Uterus (tissue), 4 donors: ENCODE data around the gene GCK. TPM values are rescaled to one million over a fixed set of nuclear protein-coding genes. Genes with fewer than 3 reads are reported as not detected.

Experiments used
- DNase-seq, 2 donors: peaks; one replicate each; pipeline ENCODE4 v3.0.0-alpha.2; 2019 to 2020
- H3K27ac ChIP-seq, 2 donors: fragments of 200-600 bp; sonication (generic); 1 replicate in 1 of 2; 2 replicates in 1 of 2; pipeline ENCODE4 v1.5.1; 2016 to 2018
- H3K27me3 ChIP-seq, 2 donors: fragments of 200-600 bp; sonication (generic); one replicate each; pipeline ENCODE4 v1.5.1; 2018 to 2019; ENCODE audit warnings: control low read depth in 1 of 2
- H3K36me3 ChIP-seq, 2 donors: fragments of 200-600 bp; sonication (generic); one replicate each; pipeline ENCODE4 v1.5.1; 2019; ENCODE audit warnings: control low read depth in 1 of 2
- H3K4me1 ChIP-seq, 2 donors: fragments of 200-600 bp; sonication (generic); one replicate each; pipeline ENCODE4 v1.5.1; 2018 to 2019; ENCODE audit warnings: control low read depth in 1 of 2
- H3K4me3 ChIP-seq, 2 donors: fragments of 200-600 bp; sonication (generic); 1 replicate in 1 of 2; 2 replicates in 1 of 2; pipeline ENCODE4 v1.5.1; 2018 to 2019; ENCODE audit warnings: mild to moderate bottlenecking in 1 of 2
- H3K9me3 ChIP-seq, 2 donors: fragments of 200-600 bp; sonication (generic); one replicate each; pipeline ENCODE4 v1.5.1; 2019; ENCODE audit warnings: control low read depth in 1 of 2
- POLR2A ChIP-seq, 2 donors: fragments of 450-650 bp; IDR thresholded peaks; one replicate each; pipeline ENCODE4 v1.6.1; 2016; ENCODE audit warnings: antibody characterized with exemption in 2 of 2, mild to moderate bottlenecking in 1 of 2, moderate library complexity in 1 of 2
- intact Hi-C: fragments of 100-400 bp; cut with DNase I; formaldehyde crosslinking; loops from one replicate; pipeline ENCODE4 v1.15.1; 2023; ENCODE audit warnings: low total_unique reads
- total RNA-seq, 4 donors: library from RNA; depleted of rRNA in 3 of 4; stranded (reverse); fragments of >200 nt in 3 of 4; gene quantifications; one replicate each; pipeline versions ENCODE4 v1.1.0 to v1.2.4, GENCODE V29; 2014 to 2023
- TF ChIP-seq, protein P1 (sequence below), 4 experiments: fragments of 200-600 bp in 2 of 4; fragments of 450-650 bp in 2 of 4; sonication (generic) in 2 of 4; IDR thresholded peaks; one replicate each; pipeline ENCODE4 v1.5.1; 2016 to 2019; ENCODE audit warnings: antibody characterized with exemption in 4 of 4, mild to moderate bottlenecking in 2 of 4, moderate library complexity in 1 of 4
- donor health status: DM: yes; HTN: yes; CAD: no.

GCK gene
- total RNA-seq, 4 donors from 2014 or later = 0.29 to 2.6 (median 1.8) TPM; not detected in 1

DNA sequence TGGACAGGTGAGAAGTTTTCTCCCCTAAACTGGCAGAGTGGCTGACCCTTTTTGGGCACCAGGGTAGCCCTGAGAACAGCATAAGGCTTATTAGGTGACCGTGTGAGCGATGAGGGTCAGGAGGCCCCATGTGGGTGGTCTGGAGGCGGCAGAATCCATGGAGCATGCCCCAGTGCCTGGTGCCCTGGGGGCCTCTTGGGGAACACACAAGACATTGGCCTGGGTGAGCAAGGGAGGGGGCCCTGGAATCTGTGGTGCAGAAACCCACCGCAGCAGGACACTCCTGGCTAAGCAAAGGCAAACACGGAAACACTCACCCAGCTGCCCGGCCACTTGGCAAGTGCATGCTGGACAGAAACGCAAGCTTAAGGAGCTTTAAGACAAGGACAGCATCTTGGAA, 41.0 kb upstream of the GCK start:
- Histone ChIP-seq H3K9me3 (no peaks in the 10 kb centered on the region), H3K36me3 (no peaks in the 10 kb centered on the region), H3K27ac (no peak overlapping the region), H3K4me1 (no peaks in the 10 kb centered on the region), H3K4me3 (no peak overlapping the region), H3K27me3 (peaks cover 0 to 4% of the 10 kb centered on the region in 2 donors)
- DNase-seq = no peak
- intact Hi-C loops = no loop called here
- TF ChIP-seq, protein P1, sequence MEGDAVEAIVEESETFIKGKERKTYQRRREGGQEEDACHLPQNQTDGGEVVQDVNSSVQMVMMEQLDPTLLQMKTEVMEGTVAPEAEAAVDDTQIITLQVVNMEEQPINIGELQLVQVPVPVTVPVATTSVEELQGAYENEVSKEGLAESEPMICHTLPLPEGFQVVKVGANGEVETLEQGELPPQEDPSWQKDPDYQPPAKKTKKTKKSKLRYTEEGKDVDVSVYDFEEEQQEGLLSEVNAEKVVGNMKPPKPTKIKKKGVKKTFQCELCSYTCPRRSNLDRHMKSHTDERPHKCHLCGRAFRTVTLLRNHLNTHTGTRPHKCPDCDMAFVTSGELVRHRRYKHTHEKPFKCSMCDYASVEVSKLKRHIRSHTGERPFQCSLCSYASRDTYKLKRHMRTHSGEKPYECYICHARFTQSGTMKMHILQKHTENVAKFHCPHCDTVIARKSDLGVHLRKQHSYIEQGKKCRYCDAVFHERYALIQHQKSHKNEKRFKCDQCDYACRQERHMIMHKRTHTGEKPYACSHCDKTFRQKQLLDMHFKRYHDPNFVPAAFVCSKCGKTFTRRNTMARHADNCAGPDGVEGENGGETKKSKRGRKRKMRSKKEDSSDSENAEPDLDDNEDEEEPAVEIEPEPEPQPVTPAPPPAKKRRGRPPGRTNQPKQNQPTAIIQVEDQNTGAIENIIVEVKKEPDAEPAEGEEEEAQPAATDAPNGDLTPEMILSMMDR (IDR thresholded peaks at IDR 0.05) = no peak
- TF ChIP-seq POLR2A (IDR thresholded peaks at IDR 0.05) = no peak

DNA sequence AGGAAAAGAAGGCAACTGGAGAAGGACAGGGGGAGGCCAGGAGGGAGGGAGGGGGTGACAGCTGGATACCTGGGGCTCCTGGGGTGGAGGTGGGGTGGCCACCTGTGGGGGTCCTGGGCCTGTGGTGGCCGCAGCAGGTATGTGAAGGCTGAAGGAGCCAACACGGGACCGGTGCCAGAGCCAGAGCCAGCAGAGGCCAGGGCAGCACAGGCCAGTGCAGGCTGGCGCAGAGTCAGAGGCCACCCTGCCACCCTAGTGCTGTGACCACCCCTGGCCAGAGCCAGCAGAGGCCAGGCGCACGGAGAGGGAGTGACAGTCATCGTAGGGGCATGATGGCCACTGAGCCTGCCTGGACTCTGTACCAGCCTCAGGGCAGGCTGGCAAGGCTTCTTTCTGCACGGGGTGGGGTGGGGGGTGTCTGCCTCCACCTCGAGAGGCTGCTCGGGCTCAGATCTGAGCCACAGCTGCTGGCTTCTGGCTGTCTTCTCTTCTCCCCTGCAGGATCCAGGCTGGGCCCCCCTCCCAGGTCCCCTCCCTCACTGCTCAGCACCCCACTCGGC, 40.4 kb upstream of the GCK start:
- no peaks in the 10 kb centered on the region for H3K4me1 ChIP-seq
- H3K9me3 ChIP-seq = no peaks in the 10 kb centered on the region
- intact Hi-C loops = no loop called here
- DNase-seq = no peak
- no peak overlapping the region for H3K27ac ChIP-seq
- TF ChIP-seq, protein P1 (IDR thresholded peaks at IDR 0.05) = no peak
- TF ChIP-seq POLR2A (IDR thresholded peaks at IDR 0.05) = no peak
- H3K4me3 ChIP-seq = no peak overlapping the region
- peaks cover 0 to 4% of the 10 kb centered on the region in 2 donors for H3K27me3 ChIP-seq
- H3K36me3 ChIP-seq = no peaks in the 10 kb centered on the region

DNA sequence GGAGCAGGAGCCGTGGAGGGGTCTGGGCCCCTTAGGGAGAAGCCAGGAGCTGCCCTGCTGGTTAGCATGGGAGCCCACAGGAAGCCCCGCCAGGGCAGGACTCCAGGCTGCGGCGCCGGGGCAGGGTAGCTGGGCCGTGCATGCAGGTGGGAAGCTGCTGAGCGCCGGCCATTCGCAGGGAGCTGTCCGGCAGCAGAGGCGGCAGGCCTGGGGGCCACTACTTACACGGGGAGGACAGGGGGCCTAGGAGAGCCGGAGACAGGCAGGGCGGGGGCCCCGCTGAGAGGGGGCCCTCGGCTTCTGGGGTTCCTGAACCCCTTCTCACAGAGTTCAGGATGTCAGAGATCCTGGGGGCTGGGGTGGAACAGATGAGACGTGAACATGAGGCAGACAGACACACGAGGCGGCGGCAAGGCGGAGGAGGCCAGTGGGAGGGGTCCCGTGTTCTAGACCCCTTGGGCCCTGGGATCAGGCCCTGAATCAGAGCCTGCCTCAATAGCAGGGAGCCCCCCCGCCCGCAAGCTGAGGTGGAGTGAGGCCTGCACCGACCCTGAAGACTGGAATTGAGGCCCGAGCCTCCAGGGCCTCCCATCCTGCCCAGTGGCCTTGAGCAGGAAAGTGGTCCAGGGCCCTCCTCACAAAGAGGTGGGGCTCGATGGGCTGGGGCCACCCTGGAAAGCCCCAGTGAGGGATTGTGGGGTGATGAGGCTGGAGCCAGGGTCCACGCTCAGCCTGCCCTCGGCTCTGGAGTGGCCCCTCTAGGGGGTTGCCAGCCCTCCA, 39.5 kb upstream of the GCK start:
- no peak overlapping the region for H3K4me3 ChIP-seq
- intact Hi-C loops = no loop called here
- DNase-seq = no peak

DNA sequence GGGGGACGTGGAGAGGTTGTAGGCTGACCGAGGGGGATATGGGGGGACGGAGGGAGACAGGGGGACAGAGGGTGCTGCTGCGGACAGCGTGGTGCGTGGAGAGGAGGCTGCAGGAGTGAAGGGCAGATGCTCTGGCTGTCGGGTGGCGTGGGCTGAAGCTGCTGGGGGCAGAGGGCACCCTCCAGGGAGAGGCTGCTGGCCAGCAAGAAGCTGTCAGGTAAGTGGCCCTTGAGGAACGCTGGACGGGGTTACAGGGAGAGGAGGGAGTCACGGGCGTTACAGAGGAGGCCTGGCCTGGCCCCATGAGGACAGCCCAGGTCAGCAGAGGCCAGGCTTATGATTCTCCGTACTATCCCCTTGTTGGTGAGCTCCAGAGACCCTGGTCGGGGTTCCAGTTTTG, 38.7 kb upstream of the GCK start:
- Histone ChIP-seq H3K9me3 (no peaks in the 10 kb centered on the region), H3K4me1 (no peaks in the 10 kb centered on the region), H3K4me3 (no peak overlapping the region), H3K27ac (no peak overlapping the region), H3K36me3 (no peaks in the 10 kb centered on the region), H3K27me3 (peaks cover 0 to 4% of the 10 kb centered on the region in 2 donors)
- intact Hi-C loops = no loop called here
- TF ChIP-seq, protein P1 (IDR thresholded peaks at IDR 0.05) = no peak
- no peak for TF ChIP-seq POLR2A (IDR thresholded peaks at IDR 0.05)
- DNase-seq = no peak

More for the DNA sequence above, 39.5 kb upstream of the GCK start:
- Histone ChIP-seq H3K36me3 (no peaks in the 10 kb centered on the region), H3K27me3 (peaks cover 0 to 4% of the 10 kb centered on the region in 2 donors), H3K27ac (no peak overlapping the region), H3K4me1 (no peaks in the 10 kb centered on the region), H3K9me3 (no peaks in the 10 kb centered on the region)
- TF ChIP-seq POLR2A (IDR thresholded peaks at IDR 0.05) = no peak
- TF ChIP-seq, protein P1 (IDR thresholded peaks at IDR 0.05) = no peak

DNA sequence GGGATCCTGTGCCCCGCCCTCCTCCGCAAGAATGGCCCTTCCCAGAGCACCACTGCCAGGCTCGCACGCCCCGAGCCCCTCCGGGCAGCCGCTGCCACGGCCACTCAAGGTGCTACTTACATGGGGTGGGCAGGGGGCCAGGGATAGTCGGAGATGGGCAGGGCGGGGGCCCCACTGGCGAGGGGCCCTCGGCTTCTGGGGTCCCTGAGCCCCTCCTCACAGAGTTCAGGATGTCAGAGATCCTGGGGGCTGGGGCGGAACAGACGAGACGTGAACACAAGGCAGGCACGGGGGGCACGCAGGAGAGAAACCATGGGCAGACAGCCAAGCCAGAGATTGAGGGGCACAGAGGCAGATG, 37.1 kb upstream of the GCK start:
- H3K4me1 ChIP-seq = no peaks in the 10 kb centered on the region
- H3K9me3 ChIP-seq = no peaks in the 10 kb centered on the region
- H3K36me3 ChIP-seq = no peaks in the 10 kb centered on the region
- H3K27ac ChIP-seq = no peak overlapping the region
- intact Hi-C loops = no loop called here
- DNase-seq = no peak
- no peak for TF ChIP-seq POLR2A (IDR thresholded peaks at IDR 0.05)
- TF ChIP-seq, protein P1 (IDR thresholded peaks at IDR 0.05) = no peak
- H3K4me3 ChIP-seq = no peak overlapping the region
- H3K27me3 ChIP-seq = peaks cover 0 to 4% of the 10 kb centered on the region in 2 donors
